SK-N-SH (cell line): ENCODE data around the gene TLR7.

ENCODE experiments used
- EZH2phosphoT487 ChIP-seq: fragments of 200-600 bp; sonication (generic); IDR thresholded peaks from 2 replicates; pipeline ENCODE4 v1.6.1; 2017; ENCODE audit warnings: low read depth, mixed run types, mild to moderate bottlenecking, antibody characterized with exemption, moderate library complexity, borderline replicate concordance
- FOXM1 ChIP-seq: IDR thresholded peaks from 2 replicates; pipeline ENCODE4 v1.4.0; 2012; ENCODE audit warnings: low read depth, mild to moderate bottlenecking
- GABPA ChIP-seq: IDR thresholded peaks from 2 replicates; pipeline ENCODE4 v1.4.0; 2012; ENCODE audit warnings: low read depth, mild to moderate bottlenecking
- JUND ChIP-seq: IDR thresholded peaks from 2 replicates; pipeline ENCODE4 v1.4.0; 2012
- POLR2AphosphoS5 ChIP-seq: IDR thresholded peaks from 2 replicates; pipeline ENCODE4 v1.6.1; 2012; ENCODE audit warnings: low read depth, low read length
- RFX5 ChIP-seq: IDR thresholded peaks from 2 replicates; pipeline ENCODE4 v1.6.1; 2012; ENCODE audit warnings: mild to moderate bottlenecking, improper control_type of control experiment, low read length
- SIN3A ChIP-seq: IDR thresholded peaks from 2 replicates; pipeline ENCODE4 v1.6.1; 2012; ENCODE audit warnings: low read depth, mild to moderate bottlenecking, low read length, moderate library complexity, borderline replicate concordance
- TAF1 ChIP-seq: IDR thresholded peaks from 2 replicates; pipeline ENCODE4 v1.6.1; 2012; ENCODE audit warnings: low read depth, mild to moderate bottlenecking, low read length, moderate library complexity, borderline replicate concordance
- YY1 ChIP-seq: IDR thresholded peaks from 2 replicates; pipeline ENCODE4 v1.4.0; 2012; ENCODE audit warnings: low read depth, mild to moderate bottlenecking
- TF ChIP-seq, protein P1 (sequence below): fragments of 200-600 bp; sonication (generic); IDR thresholded peaks from 2 replicates; pipeline ENCODE4 v1.6.1; 2017; ENCODE audit warnings: antibody characterized with exemption, mild to moderate bottlenecking, moderate library complexity
- TF ChIP-seq, protein P2 (sequence below): IDR thresholded peaks from 2 replicates; pipeline ENCODE4 v1.6.1; 2012; ENCODE audit warnings: mild to moderate bottlenecking, low read depth, low read length, moderate library complexity
- TF ChIP-seq, protein P3 (sequence below): IDR thresholded peaks from 2 replicates; pipeline ENCODE4; 2012
- TF ChIP-seq, protein P4 (sequence below): fragments of 150-350 bp; IDR thresholded peaks from 2 replicates; pipeline ENCODE4 v1.6.1; 2017; ENCODE audit warnings: antibody characterized with exemption, low read length, low read depth, borderline replicate concordance

DNA sequence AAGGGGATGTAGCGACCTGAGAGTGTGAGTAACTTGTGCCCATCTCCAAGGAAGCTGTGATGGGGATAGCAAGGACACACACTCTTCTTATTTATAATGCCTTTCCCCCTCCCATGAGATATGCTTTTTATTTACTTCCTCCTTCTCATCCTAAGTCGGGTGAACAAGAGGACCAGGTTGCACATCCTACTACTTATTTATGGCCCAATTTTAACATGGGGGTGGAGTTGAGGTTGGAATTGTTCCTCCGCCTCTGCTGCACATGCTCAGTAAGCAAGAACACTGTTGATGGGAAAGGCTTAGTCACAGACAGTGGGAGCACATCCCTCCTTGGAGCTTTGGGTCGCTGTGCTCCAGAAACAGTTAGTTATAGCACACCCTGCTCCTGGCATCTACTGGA lies 24.3 kb downstream of the TLR7 start:
- no peak for TF ChIP-seq POLR2AphosphoS5
- TF ChIP-seq RFX5: no peak
- TF ChIP-seq, protein P1, sequence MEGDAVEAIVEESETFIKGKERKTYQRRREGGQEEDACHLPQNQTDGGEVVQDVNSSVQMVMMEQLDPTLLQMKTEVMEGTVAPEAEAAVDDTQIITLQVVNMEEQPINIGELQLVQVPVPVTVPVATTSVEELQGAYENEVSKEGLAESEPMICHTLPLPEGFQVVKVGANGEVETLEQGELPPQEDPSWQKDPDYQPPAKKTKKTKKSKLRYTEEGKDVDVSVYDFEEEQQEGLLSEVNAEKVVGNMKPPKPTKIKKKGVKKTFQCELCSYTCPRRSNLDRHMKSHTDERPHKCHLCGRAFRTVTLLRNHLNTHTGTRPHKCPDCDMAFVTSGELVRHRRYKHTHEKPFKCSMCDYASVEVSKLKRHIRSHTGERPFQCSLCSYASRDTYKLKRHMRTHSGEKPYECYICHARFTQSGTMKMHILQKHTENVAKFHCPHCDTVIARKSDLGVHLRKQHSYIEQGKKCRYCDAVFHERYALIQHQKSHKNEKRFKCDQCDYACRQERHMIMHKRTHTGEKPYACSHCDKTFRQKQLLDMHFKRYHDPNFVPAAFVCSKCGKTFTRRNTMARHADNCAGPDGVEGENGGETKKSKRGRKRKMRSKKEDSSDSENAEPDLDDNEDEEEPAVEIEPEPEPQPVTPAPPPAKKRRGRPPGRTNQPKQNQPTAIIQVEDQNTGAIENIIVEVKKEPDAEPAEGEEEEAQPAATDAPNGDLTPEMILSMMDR: no peak
- TF ChIP-seq, protein P2, sequence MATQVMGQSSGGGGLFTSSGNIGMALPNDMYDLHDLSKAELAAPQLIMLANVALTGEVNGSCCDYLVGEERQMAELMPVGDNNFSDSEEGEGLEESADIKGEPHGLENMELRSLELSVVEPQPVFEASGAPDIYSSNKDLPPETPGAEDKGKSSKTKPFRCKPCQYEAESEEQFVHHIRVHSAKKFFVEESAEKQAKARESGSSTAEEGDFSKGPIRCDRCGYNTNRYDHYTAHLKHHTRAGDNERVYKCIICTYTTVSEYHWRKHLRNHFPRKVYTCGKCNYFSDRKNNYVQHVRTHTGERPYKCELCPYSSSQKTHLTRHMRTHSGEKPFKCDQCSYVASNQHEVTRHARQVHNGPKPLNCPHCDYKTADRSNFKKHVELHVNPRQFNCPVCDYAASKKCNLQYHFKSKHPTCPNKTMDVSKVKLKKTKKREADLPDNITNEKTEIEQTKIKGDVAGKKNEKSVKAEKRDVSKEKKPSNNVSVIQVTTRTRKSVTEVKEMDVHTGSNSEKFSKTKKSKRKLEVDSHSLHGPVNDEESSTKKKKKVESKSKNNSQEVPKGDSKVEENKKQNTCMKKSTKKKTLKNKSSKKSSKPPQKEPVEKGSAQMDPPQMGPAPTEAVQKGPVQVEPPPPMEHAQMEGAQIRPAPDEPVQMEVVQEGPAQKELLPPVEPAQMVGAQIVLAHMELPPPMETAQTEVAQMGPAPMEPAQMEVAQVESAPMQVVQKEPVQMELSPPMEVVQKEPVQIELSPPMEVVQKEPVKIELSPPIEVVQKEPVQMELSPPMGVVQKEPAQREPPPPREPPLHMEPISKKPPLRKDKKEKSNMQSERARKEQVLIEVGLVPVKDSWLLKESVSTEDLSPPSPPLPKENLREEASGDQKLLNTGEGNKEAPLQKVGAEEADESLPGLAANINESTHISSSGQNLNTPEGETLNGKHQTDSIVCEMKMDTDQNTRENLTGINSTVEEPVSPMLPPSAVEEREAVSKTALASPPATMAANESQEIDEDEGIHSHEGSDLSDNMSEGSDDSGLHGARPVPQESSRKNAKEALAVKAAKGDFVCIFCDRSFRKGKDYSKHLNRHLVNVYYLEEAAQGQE: no peak
- TF ChIP-seq JUND: no peak
- TF ChIP-seq GABPA: no peak
- TF ChIP-seq, protein P3, sequence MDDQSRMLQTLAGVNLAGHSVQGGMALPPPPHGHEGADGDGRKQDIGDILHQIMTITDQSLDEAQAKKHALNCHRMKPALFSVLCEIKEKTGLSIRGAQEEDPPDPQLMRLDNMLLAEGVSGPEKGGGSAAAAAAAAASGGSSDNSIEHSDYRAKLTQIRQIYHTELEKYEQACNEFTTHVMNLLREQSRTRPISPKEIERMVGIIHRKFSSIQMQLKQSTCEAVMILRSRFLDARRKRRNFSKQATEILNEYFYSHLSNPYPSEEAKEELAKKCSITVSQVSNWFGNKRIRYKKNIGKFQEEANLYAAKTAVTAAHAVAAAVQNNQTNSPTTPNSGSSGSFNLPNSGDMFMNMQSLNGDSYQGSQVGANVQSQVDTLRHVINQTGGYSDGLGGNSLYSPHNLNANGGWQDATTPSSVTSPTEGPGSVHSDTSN: no peak
- no peak for TF ChIP-seq YY1
- no peak for TF ChIP-seq EZH2phosphoT487
- TF ChIP-seq FOXM1: no peak
- no peak for TF ChIP-seq TAF1
- no peak for TF ChIP-seq SIN3A
- TF ChIP-seq, protein P4, sequence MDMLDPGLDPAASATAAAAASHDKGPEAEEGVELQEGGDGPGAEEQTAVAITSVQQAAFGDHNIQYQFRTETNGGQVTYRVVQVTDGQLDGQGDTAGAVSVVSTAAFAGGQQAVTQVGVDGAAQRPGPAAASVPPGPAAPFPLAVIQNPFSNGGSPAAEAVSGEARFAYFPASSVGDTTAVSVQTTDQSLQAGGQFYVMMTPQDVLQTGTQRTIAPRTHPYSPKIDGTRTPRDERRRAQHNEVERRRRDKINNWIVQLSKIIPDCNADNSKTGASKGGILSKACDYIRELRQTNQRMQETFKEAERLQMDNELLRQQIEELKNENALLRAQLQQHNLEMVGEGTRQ: no peak
